Spinal cord (tissue), 10 donors: ENCODE results near the gene RPGRIP1L. TPM values are rescaled to one million over a fixed set of nuclear protein-coding genes. Genes with fewer than 3 reads are reported as not detected.
"Not testable (repeated sequence)": the region's sequence is repeated elsewhere in the genome, so short reads cannot be mapped to it uniquely, and the experiment has no call there.

Experiments
- DNase-seq, 6 donors: peaks; one replicate each; pipeline versions ENCODE4 v3.0.0 to v3.0.0-alpha.2; 2013 to 2015; ENCODE audit warnings: low spot score in 6 of 6, low read depth in 4 of 6
- H3K27ac ChIP-seq: one replicate; pipeline ENCODE4 v1.5.1; 2013; ENCODE audit warnings: low read depth, low read length, control low read depth
- H3K27me3 ChIP-seq: one replicate; pipeline ENCODE4 v1.6.1; 2013; ENCODE audit warnings: low read length; ENCODE audit not compliant: control insufficient read depth, insufficient read depth
- H3K36me3 ChIP-seq: one replicate; pipeline ENCODE4 v1.6.1; 2013; ENCODE audit warnings: low read length; ENCODE audit not compliant: control insufficient read depth, insufficient read depth
- H3K4me1 ChIP-seq: one replicate; pipeline ENCODE4 v1.6.1; 2013; ENCODE audit warnings: low read length; ENCODE audit not compliant: control insufficient read depth, insufficient read depth
- H3K4me3 ChIP-seq: one replicate; pipeline ENCODE4 v1.5.1; 2013; ENCODE audit warnings: low read depth, low read length, control low read depth
- H3K9me3 ChIP-seq: one replicate; pipeline ENCODE4 v1.6.1; 2013; ENCODE audit warnings: low read length; ENCODE audit not compliant: control insufficient read depth, insufficient read depth
- WGBS: methylation state at CpG from one replicate; pipeline ENCODE4 v1.1.5; 2013; ENCODE audit warnings: missing lambda C conversion rate; ENCODE audit not compliant: insufficient coverage; 5-methylcytosine and 5-hydroxymethylcytosine counted together
- polyA plus RNA-seq, 2 donors: library from polyadenylated mRNA; unstranded; fragments of 120-200 nt; gene quantifications; one replicate each; pipeline ENCODE4 v1.2.1, GENCODE V29; 2013; ENCODE audit not compliant: insufficient read length in 2 of 2
- total RNA-seq, 2 donors: library from RNA; depleted of rRNA in 1 of 2; stranded (reverse); fragments of 120-200 nt in 1 of 2; fragments of >200 nt in 1 of 2; gene quantifications; one replicate each; pipeline versions ENCODE4 v1.2.3 to v1.2.4, GENCODE V29; 2013 to 2014
- donor health status: healthy.

RPGRIP1L gene
- total and polyA plus RNA-seq, 4 donors, result 15.7 to 21.9 (median 18.8) TPM

DNA sequence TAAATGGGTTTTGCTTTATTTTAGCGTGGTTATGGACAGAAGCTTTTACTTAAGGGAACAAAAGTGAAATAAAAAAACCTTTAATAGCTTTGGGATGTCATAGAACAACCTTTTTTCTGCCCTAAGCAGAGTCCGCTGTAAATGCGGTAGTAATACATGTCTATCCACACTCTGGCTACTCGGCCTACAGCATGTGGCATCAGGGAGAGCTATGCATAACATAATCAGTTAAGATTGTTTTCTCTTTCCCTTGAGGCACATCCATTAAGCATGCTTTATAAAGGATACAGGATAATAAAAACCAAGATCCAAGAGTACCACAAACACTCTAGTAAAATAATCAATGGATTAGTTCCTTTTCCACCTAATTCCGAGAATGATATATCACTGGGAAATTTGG, 10.3 kb downstream of the RPGRIP1L start:
- no peaks in the 10 kb centered on the region for H3K9me3 ChIP-seq
- H3K4me3 ChIP-seq, result no peak overlapping the region
- no peaks in the 10 kb centered on the region for H3K4me1 ChIP-seq
- peak in 1 of 6 donors; percentile 41 for DNase-seq
- no peak overlapping the region for H3K27ac ChIP-seq
- peaks cover 9% of the 10 kb centered on the region for H3K36me3 ChIP-seq
- H3K27me3 ChIP-seq, result no peaks in the 10 kb centered on the region
- WGBS, result no CpG with 5 or more reads among the region's 5 CpGs

DNA sequence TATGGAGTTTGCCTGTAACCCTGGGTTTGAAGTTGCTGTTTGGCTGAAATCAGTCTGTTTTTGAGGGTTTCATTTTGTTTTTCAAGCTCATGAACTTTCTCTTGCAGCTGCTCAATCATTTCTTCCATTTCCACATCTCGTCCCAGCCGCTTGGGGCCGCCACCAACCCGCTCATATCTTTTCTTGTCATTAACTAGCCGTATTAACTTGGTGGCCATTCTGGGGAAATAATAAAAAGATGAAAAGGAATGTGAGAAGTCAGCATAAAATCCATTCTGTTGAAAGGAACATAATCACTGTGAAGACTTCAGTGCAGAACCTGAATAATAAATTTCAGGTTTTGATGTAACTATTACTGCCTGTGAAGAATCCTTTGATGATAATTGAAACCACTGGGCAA, 11.5 kb downstream of the RPGRIP1L start:
- no peaks in the 10 kb centered on the region for H3K27me3 ChIP-seq
- WGBS, result 83% methylated on average over 1 of the region's 5 CpGs
- no peaks in the 10 kb centered on the region for H3K4me1 ChIP-seq
- DNase-seq, result peak in 1 of 6 donors; percentile 9
- H3K4me3 ChIP-seq, result no peak overlapping the region
- H3K36me3 ChIP-seq, result peaks cover 6% of the 10 kb centered on the region
- H3K9me3 ChIP-seq, result no peaks in the 10 kb centered on the region
- no peak overlapping the region for H3K27ac ChIP-seq

DNA sequence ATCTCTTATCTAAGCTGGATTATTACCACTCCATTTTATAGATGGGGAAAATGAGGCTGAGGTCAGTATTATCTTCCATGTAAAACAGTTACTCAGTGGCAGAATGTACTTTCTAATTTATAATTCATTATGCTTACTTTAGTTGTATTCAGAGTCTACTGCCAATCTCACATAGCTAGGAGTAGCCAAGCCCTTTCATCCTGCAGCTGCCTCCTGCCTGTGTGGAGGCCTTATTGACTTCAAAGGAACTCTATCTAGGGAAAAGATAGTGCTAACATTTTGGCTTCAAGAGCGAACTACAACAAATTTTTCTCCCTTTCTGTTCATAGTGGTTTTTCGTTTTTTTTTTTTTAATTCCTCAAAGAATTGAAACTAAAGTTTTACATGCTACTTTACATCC, 12.9 kb downstream of the RPGRIP1L start:
- Histone ChIP-seq H3K27me3 (no peaks in the 10 kb centered on the region), H3K27ac (no peak overlapping the region), H3K4me3 (no peak overlapping the region), H3K36me3 (peaks cover 4% of the 10 kb centered on the region), H3K9me3 (no peaks in the 10 kb centered on the region), H3K4me1 (no peaks in the 10 kb centered on the region)
- DNase-seq, result no peak
- no CpG with 5 or more reads among the region's 2 CpGs for WGBS

DNA sequence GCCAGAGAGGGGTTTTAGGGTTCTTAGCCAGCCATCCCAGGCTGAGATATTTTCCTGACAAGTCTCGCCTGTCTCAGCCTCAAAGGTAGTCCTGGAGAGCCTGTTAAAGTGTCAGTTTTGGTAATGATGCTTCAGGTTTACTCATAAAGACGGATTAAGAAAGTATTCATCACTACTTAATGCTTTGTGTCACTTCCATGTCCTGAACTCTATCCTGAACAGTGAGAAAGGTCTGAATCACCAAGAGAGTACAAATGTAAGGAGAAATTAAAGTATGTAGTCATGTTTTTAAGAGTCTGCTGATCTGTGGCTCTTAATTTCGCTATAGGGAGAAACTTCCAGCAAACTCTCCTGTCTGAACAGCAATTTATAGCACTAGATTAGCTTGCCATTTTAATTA, 14.0 kb downstream of the RPGRIP1L start:
- no peaks in the 10 kb centered on the region for H3K4me1 ChIP-seq
- H3K36me3 ChIP-seq, result peaks cover 6% of the 10 kb centered on the region
- no peaks in the 10 kb centered on the region for H3K9me3 ChIP-seq
- WGBS, result no CpG with 5 or more reads among the region's 3 CpGs
- no peaks in the 10 kb centered on the region for H3K27me3 ChIP-seq
- H3K4me3 ChIP-seq, result no peak overlapping the region
- H3K27ac ChIP-seq, result no peak overlapping the region
- DNase-seq, result no peak

DNA sequence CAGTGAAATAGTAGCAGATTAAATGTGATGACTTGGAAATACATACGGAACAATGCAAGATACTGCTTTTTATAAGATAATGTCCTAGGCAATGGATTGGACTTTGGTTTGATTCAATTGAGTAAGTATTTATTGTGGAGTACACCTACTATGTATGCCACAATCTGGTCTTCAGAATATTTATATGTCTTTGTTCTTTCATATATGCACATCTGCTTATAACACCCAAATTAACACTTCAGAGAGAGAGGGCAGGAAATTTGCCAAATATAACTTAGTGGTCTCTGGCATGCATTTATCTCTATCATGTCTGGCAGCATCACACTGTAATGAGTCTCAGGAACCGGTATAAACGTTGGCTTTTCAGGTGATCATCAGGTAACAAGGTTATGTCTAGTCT, 16.9 kb downstream of the RPGRIP1L start:
- no CpG with 5 or more reads among the region's 3 CpGs for WGBS
- DNase-seq, result no peak
- H3K36me3 ChIP-seq, result peaks cover 3% of the 10 kb centered on the region

DNA sequence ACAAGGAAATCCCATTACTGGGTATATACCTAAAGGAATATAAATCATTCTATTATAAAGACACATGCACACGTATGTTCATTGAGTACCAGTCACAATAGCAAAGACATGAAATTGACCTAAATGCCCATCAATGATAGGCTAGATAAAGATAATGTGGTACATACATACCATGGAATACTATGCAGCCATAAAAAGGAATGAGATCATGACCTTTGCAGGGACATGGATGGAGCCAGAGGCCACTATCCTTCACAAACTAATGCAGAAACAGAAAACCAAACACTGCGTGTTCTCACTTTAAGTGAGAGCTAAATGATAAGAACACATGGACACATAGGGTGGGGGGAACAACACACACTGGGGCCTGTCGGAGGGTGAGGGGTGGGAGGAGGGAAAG, 18.3 kb downstream of the RPGRIP1L start:
- not testable (repeated sequence) for H3K4me1 ChIP-seq, H3K27me3 ChIP-seq, H3K9me3 ChIP-seq, H3K4me3 ChIP-seq, DNase-seq, H3K27ac ChIP-seq, H3K36me3 ChIP-seq
- WGBS, result no CpG with 5 or more reads among the region's 3 CpGs

More for the DNA sequence above, 16.9 kb downstream of the RPGRIP1L start:
- Histone ChIP-seq H3K4me3 (no peak overlapping the region), H3K27ac (no peak overlapping the region), H3K4me1 (no peaks in the 10 kb centered on the region), H3K9me3 (no peaks in the 10 kb centered on the region), H3K27me3 (no peaks in the 10 kb centered on the region)

DNA sequence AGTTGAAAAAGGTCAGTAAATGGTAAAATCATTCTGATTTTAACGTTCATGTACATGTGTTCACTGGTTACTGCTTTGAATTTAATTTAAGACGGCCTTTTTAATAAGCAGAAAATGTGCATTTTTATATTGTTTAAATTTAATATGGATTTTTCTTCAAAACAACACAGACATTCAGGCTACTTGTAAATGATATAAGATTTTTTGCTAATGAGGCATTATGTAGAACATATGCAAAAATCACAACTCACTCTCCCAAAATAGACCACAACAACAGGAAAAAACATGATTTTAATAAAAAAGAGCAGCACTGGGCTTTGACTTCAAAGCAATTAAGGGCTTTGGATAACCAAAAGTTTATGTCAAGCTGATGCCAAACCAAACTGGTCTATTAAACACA, 22.3 kb downstream of the RPGRIP1L start:
- no CpG with 5 or more reads among the region's 2 CpGs for WGBS

DNA sequence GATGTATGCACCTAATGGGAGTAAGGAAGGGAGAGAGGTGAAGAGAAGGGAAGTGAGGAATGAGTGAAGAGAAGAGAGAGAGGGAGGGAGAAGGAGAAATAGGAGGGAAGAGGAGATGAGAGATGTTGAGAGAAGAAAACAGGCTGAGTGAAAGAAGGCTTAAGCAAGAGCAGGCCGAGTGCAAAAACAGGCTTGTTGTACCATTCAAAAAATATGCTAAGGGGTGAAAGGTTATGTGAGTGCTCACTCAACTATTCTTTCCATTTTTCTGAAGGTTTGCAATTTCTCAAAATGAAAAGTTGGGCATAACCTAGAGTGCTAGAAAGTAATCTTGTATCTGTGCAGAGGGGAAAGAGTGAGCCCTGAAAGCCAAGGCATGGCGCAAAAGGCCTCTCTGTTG, 22.9 kb downstream of the RPGRIP1L start:
- no peak overlapping the region for H3K4me3 ChIP-seq
- no peak overlapping the region for H3K27ac ChIP-seq
- peaks cover 3% of the 10 kb centered on the region for H3K36me3 ChIP-seq
- DNase-seq, result no peak
- H3K27me3 ChIP-seq, result no peaks in the 10 kb centered on the region
- H3K4me1 ChIP-seq, result no peaks in the 10 kb centered on the region
- 100% methylated on average over 2 of the region's 2 CpGs for WGBS
- no peaks in the 10 kb centered on the region for H3K9me3 ChIP-seq

More for the DNA sequence above, 22.3 kb downstream of the RPGRIP1L start:
- Histone ChIP-seq H3K27me3 (no peaks in the 10 kb centered on the region), H3K36me3 (peaks cover 3% of the 10 kb centered on the region), H3K4me3 (no peak overlapping the region), H3K27ac (no peak overlapping the region), H3K9me3 (no peaks in the 10 kb centered on the region), H3K4me1 (no peaks in the 10 kb centered on the region)
- no peak for DNase-seq

DNA sequence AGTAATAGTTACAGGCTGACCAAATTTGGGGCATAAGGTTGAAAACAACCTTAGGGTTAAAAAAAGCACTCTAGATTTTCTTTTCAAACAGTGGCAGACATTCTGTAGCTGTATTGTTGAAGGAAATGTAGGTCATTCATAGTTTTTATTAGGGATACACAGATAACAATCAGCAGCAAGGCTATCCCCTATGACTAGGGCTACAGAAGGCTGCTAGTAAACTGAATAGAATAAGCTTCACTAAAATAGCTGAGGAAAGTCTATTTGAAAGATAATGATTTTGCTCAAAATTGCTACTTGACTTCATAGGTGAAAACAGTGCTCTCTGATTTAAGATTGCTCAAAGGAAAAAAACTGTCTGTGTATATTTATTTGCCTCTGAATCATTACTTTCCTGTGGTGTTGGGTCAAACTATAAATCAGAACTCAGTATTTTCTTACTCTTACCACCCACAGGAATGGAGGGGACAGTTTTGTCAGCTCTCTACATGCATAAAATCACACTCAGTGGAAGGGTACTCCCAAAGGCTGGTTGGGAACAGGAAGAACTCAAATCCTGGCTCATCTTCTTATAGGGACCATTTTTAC, 24.8 kb downstream of the RPGRIP1L start:
- Histone ChIP-seq H3K27ac (no peak overlapping the region), H3K27me3 (no peaks in the 10 kb centered on the region), H3K36me3 (no peaks in the 10 kb centered on the region), H3K4me1 (no peaks in the 10 kb centered on the region), H3K9me3 (no peaks in the 10 kb centered on the region), H3K4me3 (no peak overlapping the region)
- no peak for DNase-seq

DNA sequence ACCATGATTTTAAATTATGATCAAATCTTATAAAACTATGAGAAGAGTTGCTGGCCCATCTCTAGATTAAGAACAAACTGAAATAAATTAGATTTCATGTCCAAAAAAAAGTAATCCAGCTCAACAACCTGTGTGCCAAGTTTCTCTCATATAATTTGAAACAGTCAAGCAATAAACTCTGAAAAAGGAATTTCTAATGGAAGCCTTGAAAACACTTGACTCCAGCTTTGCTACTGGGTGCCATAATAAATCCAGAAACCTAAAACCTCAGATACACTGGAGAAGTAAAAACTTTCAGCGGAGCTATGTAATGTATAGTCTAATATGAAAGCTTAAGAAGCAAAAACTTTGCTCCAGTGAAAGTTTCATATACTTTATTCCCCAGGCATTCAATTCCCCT, 25.5 kb downstream of the RPGRIP1L start:
- H3K27ac ChIP-seq, result no peak overlapping the region
- no peak overlapping the region for H3K4me3 ChIP-seq
- H3K27me3 ChIP-seq, result no peaks in the 10 kb centered on the region
- no CpG with 5 or more reads among the region's 1 CpG for WGBS
- no peaks in the 10 kb centered on the region for H3K9me3 ChIP-seq
- H3K4me1 ChIP-seq, result no peaks in the 10 kb centered on the region
- no peak for DNase-seq
- H3K36me3 ChIP-seq, result no peaks in the 10 kb centered on the region
